HCT116 (cell line): ENCODE results near the gene SPTLC1.

Experiments used
- CEBPB ChIP-seq: IDR thresholded peaks from 2 replicates; pipeline ENCODE4 v1.6.1; 2012; ENCODE audit warnings: low read depth
- POLR2A ChIP-seq: IDR thresholded peaks from 2 replicates; pipeline ENCODE4 v1.7.0; 2011; ENCODE audit warnings: borderline replicate concordance; ENCODE audit not compliant: insufficient read depth, insufficient read length; ENCODE audit errors: extremely low read depth
- POLR2AphosphoS5 ChIP-seq: IDR thresholded peaks from 2 replicates; pipeline ENCODE4 v1.6.1; 2011; ENCODE audit warnings: mild to moderate bottlenecking, low read depth, low read length, moderate library complexity
- SRF ChIP-seq: IDR thresholded peaks from 2 replicates; pipeline ENCODE4 v1.6.1; 2012; ENCODE audit warnings: low read depth
- TCF7L2 ChIP-seq: IDR thresholded peaks from 2 replicates; pipeline ENCODE4 v1.7.0; 2011; ENCODE audit warnings: borderline replicate concordance, inconsistent platforms; ENCODE audit not compliant: insufficient read depth, insufficient read length; ENCODE audit errors: extremely low read depth
- YY1 ChIP-seq: IDR thresholded peaks from 2 replicates; pipeline ENCODE4 v1.6.1; 2011; ENCODE audit warnings: low read length, low read depth, moderate library complexity, mild to moderate bottlenecking; ENCODE audit not compliant: insufficient replicate concordance; ENCODE audit errors: extremely low read depth
- ZNF274 ChIP-seq: fragments of 200-500 bp; sonication (Bioruptor generic); IDR thresholded peaks from 2 replicates; pipeline ENCODE4 v1.6.1; 2014; ENCODE audit warnings: mild to moderate bottlenecking, low read depth, low read length, inconsistent platforms
- TF ChIP-seq, protein P1 (sequence below), 3 experiments: fragments of 200-600 bp in 1 of 3; sonication (generic) in 1 of 3; IDR thresholded peaks in 2 of 3; conservative IDR thresholded peaks in 1 of 3; 2 replicates each; pipeline ENCODE4 v1.5.1; 2012 to 2017; ENCODE audit warnings: low read depth in 2 of 3, low read length in 2 of 3, antibody characterized with exemption in 1 of 3, borderline replicate concordance in 1 of 3, control low read depth in 1 of 3, mild to moderate bottlenecking in 1 of 3, mixed read lengths in 1 of 3, mixed run types in 1 of 3, moderate library complexity in 1 of 3; ENCODE audit not compliant: insufficient read depth in 1 of 3
- TF ChIP-seq, protein P2 (sequence below): IDR thresholded peaks from 2 replicates; pipeline ENCODE4 v1.6.1; 2011; ENCODE audit warnings: mild to moderate bottlenecking, low read length, moderate library complexity; ENCODE audit not compliant: insufficient replicate concordance; ENCODE audit errors: extremely low read depth

- TF ChIP-seq POLR2A (no peak), POLR2AphosphoS5 (no peak), ZNF274 (no peak), YY1 (no peak), CEBPB (no peak), TCF7L2 (no peak), SRF (no peak)
- TF ChIP-seq, protein P1, sequence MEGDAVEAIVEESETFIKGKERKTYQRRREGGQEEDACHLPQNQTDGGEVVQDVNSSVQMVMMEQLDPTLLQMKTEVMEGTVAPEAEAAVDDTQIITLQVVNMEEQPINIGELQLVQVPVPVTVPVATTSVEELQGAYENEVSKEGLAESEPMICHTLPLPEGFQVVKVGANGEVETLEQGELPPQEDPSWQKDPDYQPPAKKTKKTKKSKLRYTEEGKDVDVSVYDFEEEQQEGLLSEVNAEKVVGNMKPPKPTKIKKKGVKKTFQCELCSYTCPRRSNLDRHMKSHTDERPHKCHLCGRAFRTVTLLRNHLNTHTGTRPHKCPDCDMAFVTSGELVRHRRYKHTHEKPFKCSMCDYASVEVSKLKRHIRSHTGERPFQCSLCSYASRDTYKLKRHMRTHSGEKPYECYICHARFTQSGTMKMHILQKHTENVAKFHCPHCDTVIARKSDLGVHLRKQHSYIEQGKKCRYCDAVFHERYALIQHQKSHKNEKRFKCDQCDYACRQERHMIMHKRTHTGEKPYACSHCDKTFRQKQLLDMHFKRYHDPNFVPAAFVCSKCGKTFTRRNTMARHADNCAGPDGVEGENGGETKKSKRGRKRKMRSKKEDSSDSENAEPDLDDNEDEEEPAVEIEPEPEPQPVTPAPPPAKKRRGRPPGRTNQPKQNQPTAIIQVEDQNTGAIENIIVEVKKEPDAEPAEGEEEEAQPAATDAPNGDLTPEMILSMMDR (IDR thresholded peaks at IDR 0.05 in 2 of 3, conservative IDR thresholded peaks at IDR 0.05 in 1 of 3; ENCODE audit: borderline replicate concordance in 1 of 3, insufficient read depth in 1 of 3, low read depth in 2 of 3, low read length in 2 of 3): no peak
- TF ChIP-seq, protein P2, sequence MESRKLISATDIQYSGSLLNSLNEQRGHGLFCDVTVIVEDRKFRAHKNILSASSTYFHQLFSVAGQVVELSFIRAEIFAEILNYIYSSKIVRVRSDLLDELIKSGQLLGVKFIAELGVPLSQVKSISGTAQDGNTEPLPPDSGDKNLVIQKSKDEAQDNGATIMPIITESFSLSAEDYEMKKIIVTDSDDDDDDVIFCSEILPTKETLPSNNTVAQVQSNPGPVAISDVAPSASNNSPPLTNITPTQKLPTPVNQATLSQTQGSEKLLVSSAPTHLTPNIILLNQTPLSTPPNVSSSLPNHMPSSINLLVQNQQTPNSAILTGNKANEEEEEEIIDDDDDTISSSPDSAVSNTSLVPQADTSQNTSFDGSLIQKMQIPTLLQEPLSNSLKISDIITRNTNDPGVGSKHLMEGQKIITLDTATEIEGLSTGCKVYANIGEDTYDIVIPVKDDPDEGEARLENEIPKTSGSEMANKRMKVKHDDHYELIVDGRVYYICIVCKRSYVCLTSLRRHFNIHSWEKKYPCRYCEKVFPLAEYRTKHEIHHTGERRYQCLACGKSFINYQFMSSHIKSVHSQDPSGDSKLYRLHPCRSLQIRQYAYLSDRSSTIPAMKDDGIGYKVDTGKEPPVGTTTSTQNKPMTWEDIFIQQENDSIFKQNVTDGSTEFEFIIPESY: no peak
Observed at GRCh38 chr9:91985692-91986091, 129.5 kb downstream of the SPTLC1 start.
